Kidney (tissue), 14 donors: Measurements from ENCODE around the gene CLUH. TPM values are rescaled to one million over a fixed set of nuclear protein-coding genes. Genes with fewer than 3 reads are reported as not detected.
"Not testable (repeated sequence)": the region's sequence is repeated elsewhere in the genome, so short reads cannot be mapped to it uniquely, and the experiment has no call there.

Experiments
- DNase-seq, 5 donors: peaks; one replicate each; pipeline ENCODE4 v3.0.0-alpha.2; 2013 to 2020
- FAIRE-seq: peaks from 2 replicates; lab custom pipeline; 2012; peaks lifted over from hg19 to GRCh38; lab: Jason Lieb, UNC
- H3K27ac ChIP-seq, 2 donors: one replicate each; pipeline ENCODE4 v1.7.0; 2013; ENCODE audit warnings: low read depth in 2 of 2, low read length in 2 of 2, inconsistent platforms in 1 of 2
- H3K27me3 ChIP-seq: one replicate; pipeline ENCODE4 v1.7.1; 2013; ENCODE audit warnings: low read length, inconsistent platforms; ENCODE audit not compliant: control insufficient read depth, insufficient read depth
- H3K36me3 ChIP-seq, 3 donors: one replicate each; pipeline versions ENCODE4 v1.7.0 to v1.7.1; 2013; ENCODE audit warnings: low read length in 3 of 3, control low read depth in 1 of 3, inconsistent platforms in 1 of 3; ENCODE audit not compliant: insufficient read depth in 3 of 3, control insufficient read depth in 2 of 3
- H3K4me1 ChIP-seq, 3 donors: one replicate each; pipeline versions ENCODE4 v1.7.0 to v1.7.1; 2013; ENCODE audit warnings: low read length in 3 of 3, inconsistent platforms in 1 of 3, low read depth in 1 of 3; ENCODE audit not compliant: control insufficient read depth in 2 of 3, insufficient read depth in 2 of 3
- H3K4me3 ChIP-seq, 3 donors: one replicate each; pipeline versions ENCODE4 v1.7.0 to v1.8.1; 2013; ENCODE audit warnings: low read length in 3 of 3, control low read depth in 1 of 3, inconsistent platforms in 1 of 3
- H3K9ac ChIP-seq, 3 donors: one replicate each; pipeline versions ENCODE4 v1.7.0 to v1.7.1; 2013; ENCODE audit warnings: low read length in 3 of 3, control low read depth in 1 of 3, inconsistent platforms in 1 of 3
- H3K9me3 ChIP-seq, 3 donors: one replicate each; pipeline versions ENCODE4 v1.7.0 to v1.7.1; 2013; ENCODE audit warnings: low read length in 3 of 3, control low read depth in 1 of 3, inconsistent platforms in 1 of 3; ENCODE audit not compliant: control insufficient read depth in 2 of 3, insufficient read depth in 1 of 3
- intact Hi-C: fragments of 100-400 bp; cut with DNase I; formaldehyde crosslinking; loops from one replicate; pipeline ENCODE4 v1.11.1; 2022
- polyA plus RNA-seq: library from polyadenylated mRNA; stranded (reverse); fragments of 350-450 nt; fragmentation: Illumina TruSeq; extraction: RNeasy Lipid Tissue Mini Kit (QIAGEN cat#74804); gene quantifications from one replicate; pipeline ENCODE4 v1.2.3, GENCODE V29; 2014; ENCODE audit warnings: low read depth, low replicate concordance; ENCODE audit not compliant: insufficient read depth
- total RNA-seq: library from RNA; stranded (reverse); fragmentation: NEBNext Ultra II Directional; extraction: Animal tissue kit (Norgen Biotek cat#: 25700); gene quantifications from one replicate; pipeline ENCODE4 v1.2.1, GENCODE V29; 2021
- TF ChIP-seq, protein P1 (sequence below): IDR thresholded peaks from 3 replicates; pipeline ENCODE4 v1.5.1; 2012; ENCODE audit warnings: mild to moderate bottlenecking, moderate library complexity, borderline replicate concordance; ENCODE audit not compliant: insufficient read depth; ENCODE audit errors: extremely low read depth
- donor health status: control.
- donor health status: control.
- donor health status: control.
- donor health status: control.
- donor health status: control.
- donor health status: DM: yes; HTN: yes; CAD: no.
- donor health status: Normal renal cell carcinoma (clear cell type).

The CLUH gene
- total and polyA plus RNA-seq, 2 donors from 2014 or later, result 49.5 to 93.1 TPM

DNA sequence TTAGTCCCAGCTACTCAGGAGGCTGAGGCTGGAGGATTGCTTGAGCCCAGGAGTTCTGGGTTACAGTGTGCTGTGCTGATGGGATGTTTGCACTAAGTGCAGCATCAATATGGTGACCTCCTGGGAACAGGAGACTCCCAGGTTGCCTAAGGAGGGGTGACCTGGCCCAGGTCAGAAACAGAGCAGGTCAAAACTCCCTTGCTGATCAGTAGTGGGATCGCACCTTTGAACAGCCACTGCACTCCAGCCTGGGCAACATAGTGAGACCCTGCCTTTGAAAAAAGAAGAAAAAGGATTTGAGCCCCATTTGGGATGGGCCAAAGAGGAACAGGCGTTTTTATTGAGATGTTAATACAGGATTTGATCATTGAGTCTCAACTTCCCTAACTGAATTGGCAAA, 30.6 kb downstream of the CLUH start:
- Histone ChIP-seq H3K4me3 (no peak overlapping the region), H3K27me3 (no peaks in the 10 kb centered on the region), H3K9me3 (no peaks in the 10 kb centered on the region), H3K4me1 (no peaks in the 10 kb centered on the region), H3K27ac (no peak overlapping the region), H3K9ac (no peak overlapping the region), H3K36me3 (peaks cover 9 to 48% (median 39%) of the 10 kb centered on the region in 3 donors)
- TF ChIP-seq, protein P1, sequence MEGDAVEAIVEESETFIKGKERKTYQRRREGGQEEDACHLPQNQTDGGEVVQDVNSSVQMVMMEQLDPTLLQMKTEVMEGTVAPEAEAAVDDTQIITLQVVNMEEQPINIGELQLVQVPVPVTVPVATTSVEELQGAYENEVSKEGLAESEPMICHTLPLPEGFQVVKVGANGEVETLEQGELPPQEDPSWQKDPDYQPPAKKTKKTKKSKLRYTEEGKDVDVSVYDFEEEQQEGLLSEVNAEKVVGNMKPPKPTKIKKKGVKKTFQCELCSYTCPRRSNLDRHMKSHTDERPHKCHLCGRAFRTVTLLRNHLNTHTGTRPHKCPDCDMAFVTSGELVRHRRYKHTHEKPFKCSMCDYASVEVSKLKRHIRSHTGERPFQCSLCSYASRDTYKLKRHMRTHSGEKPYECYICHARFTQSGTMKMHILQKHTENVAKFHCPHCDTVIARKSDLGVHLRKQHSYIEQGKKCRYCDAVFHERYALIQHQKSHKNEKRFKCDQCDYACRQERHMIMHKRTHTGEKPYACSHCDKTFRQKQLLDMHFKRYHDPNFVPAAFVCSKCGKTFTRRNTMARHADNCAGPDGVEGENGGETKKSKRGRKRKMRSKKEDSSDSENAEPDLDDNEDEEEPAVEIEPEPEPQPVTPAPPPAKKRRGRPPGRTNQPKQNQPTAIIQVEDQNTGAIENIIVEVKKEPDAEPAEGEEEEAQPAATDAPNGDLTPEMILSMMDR, result no peak
- no peak for FAIRE-seq
- intact Hi-C loops, result no loop called here
- no peak for DNase-seq

DNA sequence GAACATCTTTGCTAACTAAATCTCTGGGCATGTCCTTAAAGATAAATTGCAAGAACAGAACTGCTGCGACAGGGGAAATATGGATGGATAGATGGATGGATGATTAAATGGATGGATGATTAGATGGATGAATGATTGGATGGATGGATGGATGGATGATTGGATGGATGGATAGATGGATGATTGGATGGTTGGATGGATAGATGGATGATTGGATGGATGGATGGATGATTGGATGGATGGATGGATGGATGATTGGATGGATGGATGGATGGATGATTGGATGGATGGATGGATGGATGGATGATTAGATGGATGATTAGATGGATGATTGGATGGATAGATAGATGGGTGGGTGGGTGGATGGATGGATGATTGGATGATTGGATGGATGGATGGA, 32.3 kb downstream of the CLUH start:
- intact Hi-C loops, DNase-seq, H3K27me3 ChIP-seq, H3K9me3 ChIP-seq, H3K9ac ChIP-seq, H3K4me3 ChIP-seq, H3K27ac ChIP-seq, H3K4me1 ChIP-seq, FAIRE-seq: not testable (repeated sequence)
- H3K36me3 ChIP-seq, result peaks cover 9 to 40% (median 37%) of the 10 kb centered on the region in 3 donors

DNA sequence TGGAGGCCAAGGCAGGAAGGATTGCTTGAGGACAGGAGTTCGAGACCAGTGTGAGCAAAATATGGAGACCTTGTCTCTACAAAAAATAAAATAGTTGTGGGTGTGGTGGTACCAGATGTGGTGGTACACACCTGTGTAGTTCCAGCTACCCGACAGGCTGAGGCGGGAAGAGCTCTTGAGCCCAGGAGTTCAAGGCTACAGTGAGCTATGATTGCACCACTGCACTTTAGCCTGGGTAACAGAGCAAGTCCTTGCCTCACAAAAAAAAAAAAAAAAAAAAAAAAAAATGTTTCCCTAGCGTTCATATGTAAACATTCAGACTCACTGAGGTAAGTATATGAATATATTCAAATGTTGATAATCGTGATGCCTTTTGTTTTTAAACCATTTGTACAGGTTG, 39.5 kb downstream of the CLUH start:
- TF ChIP-seq, protein P1, result no peak

DNA sequence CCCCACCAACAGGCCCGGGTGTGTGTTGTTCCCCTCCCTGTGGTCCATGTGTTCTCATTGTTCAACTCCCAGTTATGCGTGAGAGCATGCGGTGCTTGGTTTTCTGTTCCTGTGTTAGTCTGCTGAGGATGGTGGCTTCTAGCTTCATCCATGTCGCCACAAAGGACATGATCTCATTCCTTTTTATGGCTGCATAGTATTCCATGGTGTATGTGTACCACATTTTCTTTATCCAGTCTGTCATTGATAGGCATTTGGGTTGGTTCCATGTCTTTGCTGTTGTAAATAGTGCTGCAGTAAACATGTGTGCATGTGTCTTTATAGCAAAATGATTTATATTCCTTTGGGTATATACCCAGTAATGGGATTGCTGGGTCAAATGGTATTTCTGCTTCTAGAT, 51.2 kb downstream of the CLUH start:
- H3K4me3 ChIP-seq, H3K36me3 ChIP-seq, FAIRE-seq, DNase-seq, H3K9me3 ChIP-seq, H3K9ac ChIP-seq, H3K4me1 ChIP-seq, H3K27me3 ChIP-seq, intact Hi-C loops, H3K27ac ChIP-seq: not testable (repeated sequence)

More for the DNA sequence above, 39.5 kb downstream of the CLUH start:
- H3K27me3 ChIP-seq, result no peaks in the 10 kb centered on the region
- no peak overlapping the region for H3K4me3 ChIP-seq
- H3K36me3 ChIP-seq, result peaks cover 2 to 43% (median 20%) of the 10 kb centered on the region in 3 donors
- H3K9ac ChIP-seq, result no peak overlapping the region
- no peaks in the 10 kb centered on the region for H3K4me1 ChIP-seq
- no peak for FAIRE-seq
- H3K27ac ChIP-seq, result no peak overlapping the region
- DNase-seq, result no peak
- intact Hi-C loops, result no loop called here
- H3K9me3 ChIP-seq, result no peaks in the 10 kb centered on the region

DNA sequence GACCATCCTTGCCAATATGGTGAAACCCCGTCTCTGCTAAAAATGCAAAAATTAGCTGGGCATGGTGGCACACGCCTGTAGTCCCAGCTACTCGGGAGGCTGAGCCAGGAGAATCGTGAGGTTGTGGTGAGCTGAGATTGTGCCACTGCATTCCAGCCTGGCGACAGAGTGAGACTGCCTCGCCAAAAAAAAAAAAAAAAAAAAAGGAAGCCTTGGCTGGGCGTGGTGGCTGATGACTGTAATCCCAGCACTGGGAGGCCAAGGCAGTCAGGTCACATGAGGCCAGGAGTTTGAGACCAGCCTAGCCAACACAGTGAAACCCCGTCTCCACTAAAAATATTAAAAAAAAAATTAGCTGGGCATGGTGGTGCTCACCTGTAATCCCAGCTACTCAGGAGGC, 52.2 kb downstream of the CLUH start:
- DNase-seq, intact Hi-C loops, FAIRE-seq: not testable (repeated sequence)

More for the DNA sequence above, 52.2 kb downstream of the CLUH start:
- H3K36me3 ChIP-seq, H3K9me3 ChIP-seq, H3K4me3 ChIP-seq, H3K4me1 ChIP-seq, H3K9ac ChIP-seq, H3K27me3 ChIP-seq, H3K27ac ChIP-seq: not testable (repeated sequence)
